Breast epithelium (tissue), 4 donors: ENCODE data around the gene ERICH2. TPM values are rescaled to one million over a fixed set of nuclear protein-coding genes. Genes with fewer than 3 reads are reported as not detected.
"Not testable (repeated sequence)": the region's sequence is repeated elsewhere in the genome, so short reads cannot be mapped to it uniquely, and the experiment has no call there.

Experiments
- DNase-seq, 2 donors: peaks; one replicate each; pipeline ENCODE4 v3.0.0-alpha.2; 2019; ENCODE audit warnings: low spot score in 2 of 2
- H3K27ac ChIP-seq, 2 donors: fragments of 200-600 bp; sonication (generic) in 1 of 2; one replicate each; pipeline ENCODE4 v1.5.1; 2016 to 2019; ENCODE audit warnings: mild to moderate bottlenecking in 1 of 2
- H3K27me3 ChIP-seq, 2 donors: fragments of 200-600 bp; sonication (generic) in 1 of 2; one replicate each; pipeline versions ENCODE4 v1.5.1 to v1.6.0; 2017 to 2019; ENCODE audit warnings: control low read depth in 1 of 2, mild to moderate bottlenecking in 1 of 2
- H3K36me3 ChIP-seq: fragments of 200-600 bp; one replicate; pipeline ENCODE4 v1.5.1; 2019
- H3K4me1 ChIP-seq, 2 donors: fragments of 200-600 bp; sonication (generic); one replicate each; pipeline ENCODE4 v1.5.1; 2016 to 2019; ENCODE audit warnings: control low read depth in 1 of 2
- H3K4me3 ChIP-seq, 3 donors: fragments of 200-600 bp; sonication (generic); 1 replicate in 2 of 3; 2 replicates in 1 of 3; pipeline ENCODE4 v1.5.1; 2016 to 2019; ENCODE audit warnings: mild to moderate bottlenecking in 3 of 3, moderate library complexity in 2 of 3
- H3K9me3 ChIP-seq, 2 donors: fragments of 200-600 bp; sonication (generic) in 1 of 2; one replicate each; pipeline ENCODE4 v1.5.1; 2016 to 2019; ENCODE audit warnings: control low read depth in 1 of 2
- CTCF ChIP-seq, 3 donors: fragments of 450-650 bp; IDR thresholded peaks; one replicate each; pipeline ENCODE4 v1.5.1; 2016 to 2017; ENCODE audit warnings: antibody characterized with exemption in 3 of 3, mild to moderate bottlenecking in 3 of 3, moderate library complexity in 3 of 3
- POLR2A ChIP-seq: fragments of 450-650 bp; IDR thresholded peaks from one replicate; pipeline ENCODE4 v1.6.1; 2016; ENCODE audit warnings: antibody characterized with exemption, mild to moderate bottlenecking, moderate library complexity
- POLR2AphosphoS5 ChIP-seq, 3 donors: sonication (generic); formaldehyde crosslinking; IDR thresholded peaks; one replicate each; pipeline ENCODE4 v1.6.1; 2017; ENCODE audit warnings: antibody characterized with exemption in 3 of 3
- intact Hi-C: fragments of 100-400 bp; cut with DNase I; formaldehyde crosslinking; loops from one replicate; pipeline ENCODE4 v1.15.1; 2023; ENCODE audit warnings: low total_unique reads
- total RNA-seq, 3 donors: library from RNA; depleted of rRNA; stranded (reverse); fragments of >200 nt; gene quantifications; one replicate each; pipeline ENCODE4 v1.1.0, GENCODE V29; 2016

ERICH2 gene
- total RNA-seq, 3 donors from 2014 or later, result 0.80 TPM; not detected in 2

- intact Hi-C loops, result no loop called here
- no peak overlapping the region for H3K27ac ChIP-seq
- TF ChIP-seq POLR2A (no peak), POLR2AphosphoS5 (IDR thresholded peaks at IDR 0.05) (no peak), CTCF (IDR thresholded peaks at IDR 0.05) (no peak)
These were observed 36.2 kb upstream of the ERICH2 start for GRCh38 chr2:170733798-170734600.

GRCh38 chr2:170734601-170735000 lies 35.6 kb upstream of the ERICH2 start:
- H3K4me3 ChIP-seq, H3K27me3 ChIP-seq, H3K36me3 ChIP-seq, H3K9me3 ChIP-seq, H3K27ac ChIP-seq, H3K4me1 ChIP-seq, intact Hi-C loops, DNase-seq: not testable (repeated sequence)

More at GRCh38 chr2:170733798-170734600, 36.2 kb upstream of the ERICH2 start:
- Histone ChIP-seq H3K4me3 (no peak overlapping the region), H3K27me3 (no peaks in the 10 kb centered on the region), H3K4me1 (no peaks in the 10 kb centered on the region), H3K9me3 (no peaks in the 10 kb centered on the region), H3K36me3 (no peaks in the 10 kb centered on the region)
- DNase-seq, result no peak

- DNase-seq, result no peak
- Histone ChIP-seq H3K4me1 (no peaks in the 10 kb centered on the region), H3K36me3 (no peaks in the 10 kb centered on the region), H3K9me3 (no peaks in the 10 kb centered on the region), H3K27ac (no peak overlapping the region), H3K27me3 (no peaks in the 10 kb centered on the region), H3K4me3 (no peak overlapping the region)
- intact Hi-C loops, result no loop called here
- TF ChIP-seq POLR2A (no peak), POLR2AphosphoS5 (IDR thresholded peaks at IDR 0.05) (no peak), CTCF (IDR thresholded peaks at IDR 0.05) (no peak)
These were observed 33.5 kb upstream of the ERICH2 start for GRCh38 chr2:170736628-170737027.

- H3K27me3 ChIP-seq, result no peaks in the 10 kb centered on the region
- TF ChIP-seq POLR2AphosphoS5 (IDR thresholded peaks at IDR 0.05), result no peak
- no peak for TF ChIP-seq CTCF (IDR thresholded peaks at IDR 0.05)
- DNase-seq, result no peak
- no peak overlapping the region for H3K4me3 ChIP-seq
- H3K9me3 ChIP-seq, result no peaks in the 10 kb centered on the region
- H3K27ac ChIP-seq, result no peak overlapping the region
- intact Hi-C loops, result no loop called here
- H3K36me3 ChIP-seq, result no peaks in the 10 kb centered on the region
- no peaks in the 10 kb centered on the region for H3K4me1 ChIP-seq
These were observed 32.8 kb upstream of the ERICH2 start for GRCh38 chr2:170737406-170737805.

- H3K4me3 ChIP-seq, result no peak overlapping the region
- DNase-seq, result no peak
- no peaks in the 10 kb centered on the region for H3K4me1 ChIP-seq
- TF ChIP-seq POLR2A, result no peak
- intact Hi-C loops, result no loop called here
- H3K9me3 ChIP-seq, result no peaks in the 10 kb centered on the region
- no peaks in the 10 kb centered on the region for H3K36me3 ChIP-seq
- no peaks in the 10 kb centered on the region for H3K27me3 ChIP-seq
- no peak overlapping the region for H3K27ac ChIP-seq
These were observed 32.4 kb upstream of the ERICH2 start for GRCh38 chr2:170737821-170738220.

GRCh38 chr2:170739048-170739447 lies 31.1 kb upstream of the ERICH2 start:
- no peaks in the 10 kb centered on the region for H3K4me1 ChIP-seq
- intact Hi-C loops, result no loop called here
- H3K27ac ChIP-seq, result no peak overlapping the region

More at GRCh38 chr2:170739048-170739447, 31.1 kb upstream of the ERICH2 start:
- H3K4me3 ChIP-seq, result no peak overlapping the region
- TF ChIP-seq POLR2AphosphoS5 (IDR thresholded peaks at IDR 0.05), result no peak
- H3K9me3 ChIP-seq, result no peaks in the 10 kb centered on the region
- H3K36me3 ChIP-seq, result no peaks in the 10 kb centered on the region
- H3K27me3 ChIP-seq, result no peaks in the 10 kb centered on the region
- DNase-seq, result no peak
